ENCODE results near the gene PSIP1. TPM values are rescaled to one million over a fixed set of nuclear protein-coding genes. Genes with fewer than 3 reads are reported as not detected.
"Not testable (repeated sequence)": the region's sequence is repeated elsewhere in the genome, so short reads cannot be mapped to it uniquely, and the experiment has no call there.

PSIP1 gene
- total and polyA plus RNA-seq, 7 donors = 10.9 to 89.1 (median 65.7) TPM

GRCh38 chr9:15430920-15431844, 79.6 kb downstream of the PSIP1 start:
- Histone ChIP-seq H3K4me3 (no peak overlapping the region), H3K9me3 (no peaks in the 10 kb centered on the region), H3K27ac (no peak overlapping the region), H3K36me3 (peaks cover 0 to 40% (median 5%) of the 10 kb centered on the region in 4 donors), H3K27me3 (no peaks in the 10 kb centered on the region), H3K4me1 (peaks cover 0 to 15% (median 10%) of the 10 kb centered on the region in 4 donors)
- no peak for DNase-seq
- TF ChIP-seq POLR2A (IDR thresholded peaks at IDR 0.05) (no peak), POLR2AphosphoS5 (IDR thresholded peaks at IDR 0.05) (no peak), EP300 (IDR thresholded peaks at IDR 0.05) (no peak), CTCF (IDR thresholded peaks at IDR 0.05) (no peak)
- 11 to 51% methylated on average over 5 of the region's 5 CpGs for WGBS, 2 donors
- intact Hi-C loops (cut with DNase I) = no loop called here

- intact Hi-C loops (cut with DNase I) = not testable (repeated sequence)
- 63 to 80% methylated on average over 7 of the region's 7 CpGs for WGBS, 2 donors
Observed at GRCh38 chr9:15427702-15428101, 83.1 kb downstream of the PSIP1 start.

GRCh38 chr9:15426019-15426418, 84.8 kb downstream of the PSIP1 start:
- DNase-seq = no peak
- no peak overlapping the region for H3K4me3 ChIP-seq
- H3K27me3 ChIP-seq = no peaks in the 10 kb centered on the region
- H3K27ac ChIP-seq = no peak overlapping the region
- peaks cover 0 to 40% (median 25%) of the 10 kb centered on the region in 4 donors for H3K4me1 ChIP-seq
- no peaks in the 10 kb centered on the region for H3K9me3 ChIP-seq
- TF ChIP-seq CTCF (IDR thresholded peaks at IDR 0.05) (no peak), EP300 (IDR thresholded peaks at IDR 0.05) (no peak), POLR2A (IDR thresholded peaks at IDR 0.05) (no peak), POLR2AphosphoS5 (IDR thresholded peaks at IDR 0.05) (no peak)
- intact Hi-C loops (cut with DNase I) = no loop called here
- WGBS, 2 donors = 82 to 87% methylated on average over 8 of the region's 8 CpGs
- peaks cover 0 to 26% (median 4%) of the 10 kb centered on the region in 4 donors for H3K36me3 ChIP-seq

More at GRCh38 chr9:15427702-15428101, 83.1 kb downstream of the PSIP1 start:
- not testable (repeated sequence) for H3K4me3 ChIP-seq, H3K27me3 ChIP-seq, DNase-seq, H3K27ac ChIP-seq, H3K9me3 ChIP-seq
- Histone ChIP-seq H3K36me3 (peaks cover 0 to 26% (median 4%) of the 10 kb centered on the region in 4 donors), H3K4me1 (peaks cover 0 to 42% (median 27%) of the 10 kb centered on the region in 4 donors)

- no peak for TF ChIP-seq POLR2A (IDR thresholded peaks at IDR 0.05)
- TF ChIP-seq CTCF (IDR thresholded peaks at IDR 0.05) = no peak
- TF ChIP-seq POLR2AphosphoS5 (IDR thresholded peaks at IDR 0.05) = no peak
- TF ChIP-seq EP300 (IDR thresholded peaks at IDR 0.05) = no peak
- Histone ChIP-seq H3K9me3 (no peaks in the 10 kb centered on the region), H3K27me3 (no peaks in the 10 kb centered on the region), H3K4me3 (peak overlapping the region; percentile 90 to 94 (median 90)), H3K27ac (peak overlapping the region; percentile 85 to 94 (median 92)), H3K36me3 (peaks cover 0 to 26% (median 4%) of the 10 kb centered on the region in 4 donors), H3K4me1 (peaks cover 0 to 38% (median 20%) of the 10 kb centered on the region in 4 donors)
- no peak for DNase-seq
- intact Hi-C loops (cut with DNase I) = loop anchor here (2.0 to 5.0 kb wide), 4 partner anchors 89 to 213 kb away; partner anchors contain the start of genes PSIP1 and TTC39B
- WGBS, 2 donors = 1 to 4% methylated on average over 18 of the region's 18 CpGs
Observed at GRCh38 chr9:15423231-15423985, 87.4 kb downstream of the PSIP1 start.
